Cardiac septum (tissue), 1 donor: ENCODE data around the gene FMO1. TPM values are rescaled to one million over a fixed set of nuclear protein-coding genes. Genes with fewer than 3 reads are reported as not detected.

Source experiments
- DNase-seq: peaks from one replicate; pipeline ENCODE4 v3.0.0-alpha.2; 2020; ENCODE audit warnings: low spot score
- intact Hi-C: fragments of 100-400 bp; cut with DNase I; formaldehyde crosslinking; loops from one replicate; pipeline ENCODE4 v1.14.0; 2022
- total RNA-seq: library from RNA; stranded (reverse); fragmentation: NEBNext Ultra II Directional; extraction: Animal tissue kit (Norgen Biotek cat#: 25700); gene quantifications from one replicate; pipeline ENCODE4 v1.2.1, GENCODE V29; 2021
- donor health status: DM: no; HTN: no; CAD: no.

FMO1 gene
- total RNA-seq, 1 donor from 2014 or later, result 1.3 TPM

GRCh38 chr1:171329251-171329650 lies 81.0 kb downstream of the FMO1 start:
- no peak for DNase-seq
- intact Hi-C loops, result no loop called here

GRCh38 chr1:171334024-171334640 lies 85.8 kb downstream of the FMO1 start:
- DNase-seq, result no peak
- intact Hi-C loops, result no loop called here

Other genes starting within 250 kb of the FMO1 start
- gene FMO3, start 157.6 kb upstream of the FMO1 start, total RNA-seq, result 1.2 TPM
- gene FMO2, start 63.2 kb upstream of the FMO1 start, total RNA-seq, result 19.8 TPM
- gene FMO4, start 65.7 kb downstream of the FMO1 start, total RNA-seq, result 5.3 TPM
- gene PRRC2C, start 237.0 kb downstream of the FMO1 start, total RNA-seq, result 68.6 TPM